Lower leg skin (tissue), 3 donors: ENCODE results near the gene EMILIN3.

Experiments
- POLR2A ChIP-seq, 2 donors: fragments of 450-650 bp; IDR thresholded peaks; one replicate each; pipeline ENCODE4 v1.6.1; 2016 to 2017; ENCODE audit warnings: antibody characterized with exemption in 2 of 2, mild to moderate bottlenecking in 1 of 2, moderate library complexity in 1 of 2
- TF ChIP-seq, protein P1 (sequence below), 3 donors: fragments of 450-650 bp; IDR thresholded peaks; one replicate each; pipeline ENCODE4 v1.5.1; 2016; ENCODE audit warnings: antibody characterized with exemption in 3 of 3, mild to moderate bottlenecking in 3 of 3, moderate library complexity in 2 of 3

DNA sequence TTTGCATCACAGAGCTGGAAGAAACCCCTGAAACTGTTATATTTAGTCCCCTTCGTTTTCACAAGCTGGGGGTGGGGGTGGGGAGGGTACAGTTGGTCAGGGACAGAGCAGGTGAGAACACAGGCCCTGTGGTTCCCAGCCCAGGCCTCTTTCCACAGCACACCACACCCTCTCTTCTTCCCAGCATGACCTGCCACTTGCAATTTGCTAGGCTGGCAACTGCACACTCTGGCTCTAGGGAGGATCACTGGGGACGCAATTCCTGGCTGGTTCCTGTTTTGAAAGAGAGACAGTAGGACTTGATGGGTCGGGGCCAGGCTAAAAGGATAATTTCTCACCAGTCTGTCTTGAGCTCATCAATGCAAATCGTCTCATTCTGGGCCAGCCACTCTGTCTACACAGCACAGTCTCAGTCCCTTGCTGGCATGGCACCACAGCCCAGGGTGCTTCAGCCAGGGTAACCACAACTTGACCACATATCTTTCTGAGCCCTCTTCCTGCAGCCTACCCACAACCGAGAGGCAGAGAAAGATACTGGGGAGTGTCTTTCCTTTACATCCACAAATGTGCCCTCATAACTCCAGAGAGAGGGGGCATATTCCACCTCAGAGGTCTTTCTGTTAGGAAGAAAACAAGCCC is 41.7 kb upstream of the EMILIN3 start:
- TF ChIP-seq, protein P1, sequence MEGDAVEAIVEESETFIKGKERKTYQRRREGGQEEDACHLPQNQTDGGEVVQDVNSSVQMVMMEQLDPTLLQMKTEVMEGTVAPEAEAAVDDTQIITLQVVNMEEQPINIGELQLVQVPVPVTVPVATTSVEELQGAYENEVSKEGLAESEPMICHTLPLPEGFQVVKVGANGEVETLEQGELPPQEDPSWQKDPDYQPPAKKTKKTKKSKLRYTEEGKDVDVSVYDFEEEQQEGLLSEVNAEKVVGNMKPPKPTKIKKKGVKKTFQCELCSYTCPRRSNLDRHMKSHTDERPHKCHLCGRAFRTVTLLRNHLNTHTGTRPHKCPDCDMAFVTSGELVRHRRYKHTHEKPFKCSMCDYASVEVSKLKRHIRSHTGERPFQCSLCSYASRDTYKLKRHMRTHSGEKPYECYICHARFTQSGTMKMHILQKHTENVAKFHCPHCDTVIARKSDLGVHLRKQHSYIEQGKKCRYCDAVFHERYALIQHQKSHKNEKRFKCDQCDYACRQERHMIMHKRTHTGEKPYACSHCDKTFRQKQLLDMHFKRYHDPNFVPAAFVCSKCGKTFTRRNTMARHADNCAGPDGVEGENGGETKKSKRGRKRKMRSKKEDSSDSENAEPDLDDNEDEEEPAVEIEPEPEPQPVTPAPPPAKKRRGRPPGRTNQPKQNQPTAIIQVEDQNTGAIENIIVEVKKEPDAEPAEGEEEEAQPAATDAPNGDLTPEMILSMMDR (IDR thresholded peaks at IDR 0.05): no peak
- TF ChIP-seq POLR2A (IDR thresholded peaks at IDR 0.05): no peak
